ENCODE results near the gene DYSF.

GRCh38 chr2:71710367-71711132 lies 257.2 kb downstream of the DYSF start:
- no peak for TF ChIP-seq CTCF (IDR thresholded peaks at IDR 0.05)
- no peak for TF ChIP-seq EP300 (IDR thresholded peaks at IDR 0.05)
